Measurements from ENCODE around the gene EIF2B4. TPM values are rescaled to one million over a fixed set of nuclear protein-coding genes. Genes with fewer than 3 reads are reported as not detected.

Gene EIF2B4
- total and polyA plus RNA-seq, 2 of the 8 experiments (the other 6 are each of a cell fraction or from before 2014, with no cell fraction given) = 60.0 to 63.2 TPM

DNA sequence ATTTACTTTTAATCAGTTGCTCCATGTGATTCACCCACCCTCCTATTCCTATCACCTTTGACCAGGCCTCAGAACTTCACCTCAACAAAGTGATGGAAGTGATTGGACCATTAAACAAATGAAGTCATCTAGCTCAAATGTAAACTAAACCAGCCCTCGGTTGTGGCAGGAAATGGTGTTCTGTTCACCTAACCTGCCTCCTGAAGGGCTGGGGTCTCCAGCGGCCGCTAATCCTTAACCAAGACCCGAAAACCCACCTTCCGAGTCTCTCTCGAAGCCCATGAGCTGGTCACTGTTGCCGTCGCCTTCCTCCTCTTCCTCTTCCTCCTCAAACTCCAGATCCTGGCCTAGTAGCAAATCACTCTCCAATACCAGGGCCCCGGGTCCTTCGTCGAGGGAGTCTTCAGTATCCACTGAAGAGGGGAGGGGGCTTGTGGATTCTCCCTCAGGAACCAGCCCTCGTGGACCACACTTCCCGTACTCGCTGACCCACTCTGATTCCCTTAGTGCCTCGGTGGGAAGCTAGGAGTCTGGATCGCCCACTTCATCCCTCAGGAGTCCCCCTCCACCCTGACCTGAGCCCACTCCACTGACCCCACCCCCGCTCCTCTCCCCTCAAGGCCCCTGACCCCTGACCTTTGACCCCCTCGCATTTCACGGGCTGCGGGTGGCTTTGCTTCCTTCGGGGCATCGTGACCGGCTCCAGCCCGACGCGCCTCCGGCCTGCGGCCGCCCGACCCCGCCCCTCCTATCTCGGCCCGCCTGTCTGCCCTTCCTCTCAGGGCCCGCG, 9.9 kb upstream of the EIF2B4 start:
- H3K9ac ChIP-seq (replicated peaks in 1 of 4; ENCODE audit: extremely low read depth in 1 of 4, low read depth in 3 of 4, low read length in 3 of 4) = peak overlapping the region; percentile 78 to 89 (median 84)
- H2AK5ac ChIP-seq (ENCODE audit: low read depth, low read length) = no peak overlapping the region
- H3K79me2 ChIP-seq (ENCODE audit: control insufficient read depth in 1 of 2, insufficient read depth in 2 of 2, low read length in 2 of 2) = peaks cover 0 to 12% of the 10 kb centered on the region in 2 experiments; a peak in 2 of 4 replicates
- no peak overlapping the region for H2AFZ ChIP-seq (ENCODE audit: low read length)
- ChIA-PET CTCF (ENCODE audit: partially characterized antibody) (interaction anchor here (0.7 to 1.4 kb wide), 10 partner anchors 8 to 69 kb away, joined by 3 to 9 read pairs (median 3); partner anchors contain the start of gene GTF3C2), POLR2A (ENCODE audit: partially characterized antibody) (interaction anchor here (0.7 to 9.5 kb wide), 31 partner anchors 8 to 283 kb away, joined by 3 to 114 read pairs (median 4); partner anchors contain the start of genes CCDC121, EIF2B4, GPN1 and GTF3C2)
- H3K14ac ChIP-seq (ENCODE audit: insufficient read length) = peak overlapping the region; percentile 0
- peak overlapping the region; percentile 88 to 96 for H3K4me2 ChIP-seq (ENCODE audit: insufficient read depth in 1 of 2, low read depth in 2 of 2, low read length in 2 of 2)
- no peaks in the 10 kb centered on the region for H3K27me3 ChIP-seq (replicated peaks in 1 of 4; ENCODE audit: control insufficient read depth in 3 of 4, extremely low read depth in 1 of 4, insufficient read depth in 3 of 4, low read length in 3 of 4)
- peaks cover 8% of the 10 kb centered on the region; the same call in 1 of the 2 replicates for H3K79me1 ChIP-seq (ENCODE audit: low read depth, low read length)
- peak overlapping the region; percentile 63 for H3K56ac ChIP-seq (replicated peaks; ENCODE audit: insufficient read length, low read depth, low read length)
- peaks cover 0 to 8% (median 2%) of the 10 kb centered on the region in 4 experiments; a peak in 5 of 7 replicates for H3K4me1 ChIP-seq (replicated peaks in 1 of 4; ENCODE audit: control insufficient read depth in 3 of 4, insufficient read depth in 4 of 4, low read length in 3 of 4)
- H4K5ac ChIP-seq (ENCODE audit: insufficient read length, low read depth, low read length) = peak overlapping the region; percentile 72
- H3K23ac ChIP-seq (ENCODE audit: insufficient read length) = no peak overlapping the region
- H4K91ac ChIP-seq (replicated peaks; ENCODE audit: insufficient read length, low read length) = peak overlapping the region; percentile 1
- H2BK12ac ChIP-seq (ENCODE audit: low read depth, low read length) = 0 out of 2 replicates have a peak overlapping the region, but pooled peaks have one; percentile 27
- DNase-seq (ENCODE audit: low read depth in 1 of 2, low spot score in 2 of 2) (no peak), FAIRE-seq (peak; percentile 63)
- H3K36me3 ChIP-seq (ENCODE audit: control insufficient read depth in 2 of 4, insufficient read depth in 4 of 4, low read length in 3 of 4) = peaks cover 46 to 70% (median 61%) of the 10 kb centered on the region in 4 experiments
- peak overlapping the region; percentile 98; the same call in 1 of the 2 replicates for H4K8ac ChIP-seq (ENCODE audit: extremely low read depth, insufficient read depth, low read length)
- no peaks in the 10 kb centered on the region for H3K9me3 ChIP-seq (ENCODE audit: insufficient read depth in 2 of 2, low read depth in 1 of 2, low read length in 1 of 2)
- peaks cover 4 to 8% of the 10 kb centered on the region in 2 experiments for H4K20me1 ChIP-seq (replicated peaks in 1 of 2; ENCODE audit: control insufficient read depth in 1 of 2, insufficient read depth in 2 of 2, low read length in 2 of 2)
- peak overlapping the region; percentile 92 for H2BK5ac ChIP-seq (ENCODE audit: low read depth, low read length)
- peaks cover 7% of the 10 kb centered on the region for H3K23me2 ChIP-seq (ENCODE audit: low read depth, low read length)
- 8% methylated on average over 17 of the region's 35 CpGs; no CpG with 5 or more reads in 1 of the 2 experiments for WGBS, 2 experiments (ENCODE audit: extremely low coverage in 1 of 2, insufficient coverage in 1 of 2, insufficient read length in 1 of 2, insufficient replicate concordance in 2 of 2, low coverage in 1 of 2, low lambda C conversion rate in 2 of 2, missing lambda C conversion rate in 1 of 2)
- H2BK20ac ChIP-seq (ENCODE audit: low read length) = no peak overlapping the region
- peak overlapping the region; percentile 85 for H3K27ac ChIP-seq (ENCODE audit: low read depth, low read length)
- peak overlapping the region; percentile 61 for H3K4ac ChIP-seq (replicated peaks; ENCODE audit: insufficient read length, low read depth, low read length)
- no peak overlapping the region for H2BK120ac ChIP-seq (replicated peaks; ENCODE audit: low read depth, low read length)
- 0 out of 2 replicates have a peak overlapping the region, but pooled peaks have one; percentile 92 for H2BK15ac ChIP-seq (ENCODE audit: low read length)
- peak overlapping the region; percentile 65 to 96 (median 82) for H3K4me3 ChIP-seq (ENCODE audit: extremely low read depth in 1 of 4, insufficient read depth in 2 of 4, low read depth in 3 of 4, low read length in 4 of 4)
- H3K18ac ChIP-seq (ENCODE audit: extremely low read depth, low read length) = peak overlapping the region; percentile 90; the same call in 1 of the 2 replicates
- TF ChIP-seq SAP30 (IDR thresholded peaks at IDR 0.05; ENCODE audit: insufficient read depth, insufficient replicate concordance, low read length) (peak; percentile 16), RBBP5 (IDR thresholded peaks at IDR 0.05; ENCODE audit: borderline replicate concordance, low read depth, low read length) (peak; percentile 5; the same call in 1 of the 2 replicates), SIN3A (conservative IDR thresholded peaks at IDR 0.05 in 1 of 2, IDR thresholded peaks at IDR 0.05 in 1 of 2; ENCODE audit: low read depth in 1 of 2, low read length in 2 of 2) (0 out of 4 replicates have a peak, but pooled peaks of 1 of the 2 experiments have one; percentile 53), SP4 (IDR thresholded peaks at IDR 0.05; ENCODE audit: low read length) (no peak), PHF8 (conservative IDR thresholded peaks at IDR 0.05; ENCODE audit: low read depth, low read length) (peak; percentile 80), POLR2AphosphoS5 (IDR thresholded peaks at IDR 0.05; ENCODE audit: low read depth, low read length) (peak; percentile 47; the same call in 1 of the 2 replicates)
- TF ChIP-seq, protein P1, sequence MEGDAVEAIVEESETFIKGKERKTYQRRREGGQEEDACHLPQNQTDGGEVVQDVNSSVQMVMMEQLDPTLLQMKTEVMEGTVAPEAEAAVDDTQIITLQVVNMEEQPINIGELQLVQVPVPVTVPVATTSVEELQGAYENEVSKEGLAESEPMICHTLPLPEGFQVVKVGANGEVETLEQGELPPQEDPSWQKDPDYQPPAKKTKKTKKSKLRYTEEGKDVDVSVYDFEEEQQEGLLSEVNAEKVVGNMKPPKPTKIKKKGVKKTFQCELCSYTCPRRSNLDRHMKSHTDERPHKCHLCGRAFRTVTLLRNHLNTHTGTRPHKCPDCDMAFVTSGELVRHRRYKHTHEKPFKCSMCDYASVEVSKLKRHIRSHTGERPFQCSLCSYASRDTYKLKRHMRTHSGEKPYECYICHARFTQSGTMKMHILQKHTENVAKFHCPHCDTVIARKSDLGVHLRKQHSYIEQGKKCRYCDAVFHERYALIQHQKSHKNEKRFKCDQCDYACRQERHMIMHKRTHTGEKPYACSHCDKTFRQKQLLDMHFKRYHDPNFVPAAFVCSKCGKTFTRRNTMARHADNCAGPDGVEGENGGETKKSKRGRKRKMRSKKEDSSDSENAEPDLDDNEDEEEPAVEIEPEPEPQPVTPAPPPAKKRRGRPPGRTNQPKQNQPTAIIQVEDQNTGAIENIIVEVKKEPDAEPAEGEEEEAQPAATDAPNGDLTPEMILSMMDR (IDR thresholded peaks at IDR 0.05; ENCODE audit: control extremely low read depth in 1 of 3, insufficient read depth in 1 of 3, low read depth in 1 of 3, low read length in 3 of 3) = no peak
